GM21367 (cell line): Measurements from ENCODE around the gene ITPR1.
"Not testable (repeated sequence)": the region's sequence is repeated elsewhere in the genome, so short reads cannot be mapped to it uniquely, and the experiment has no call there.

Source experiments
- ATAC-seq: cut with Tn5 transposase; IDR thresholded peaks from one replicate; pipeline ENCODE4 v1.9.1; 2021; ENCODE audit not compliant: unreplicated experiment

Gene ITPR1

DNA sequence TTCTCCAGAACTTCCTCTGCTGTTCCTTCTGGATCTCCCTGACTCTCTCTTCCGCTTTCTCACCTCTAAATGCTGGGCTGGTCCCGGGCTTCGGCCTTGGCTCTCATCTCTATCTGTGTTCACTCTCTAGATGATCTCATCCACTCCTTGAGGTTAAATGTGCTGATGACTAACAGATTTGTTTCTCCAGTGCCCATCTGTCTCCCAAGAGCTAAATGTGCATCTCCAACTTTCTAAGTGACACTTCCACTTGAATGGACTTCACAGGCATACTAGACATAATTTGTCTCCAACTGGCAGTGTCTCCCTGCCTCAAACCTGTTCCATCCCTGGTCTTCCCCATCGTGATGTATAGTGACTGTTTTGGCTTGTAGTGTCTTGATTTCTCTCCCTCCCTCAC lies 95.3 kb downstream of the ITPR1 start:
- ATAC-seq: no peak

DNA sequence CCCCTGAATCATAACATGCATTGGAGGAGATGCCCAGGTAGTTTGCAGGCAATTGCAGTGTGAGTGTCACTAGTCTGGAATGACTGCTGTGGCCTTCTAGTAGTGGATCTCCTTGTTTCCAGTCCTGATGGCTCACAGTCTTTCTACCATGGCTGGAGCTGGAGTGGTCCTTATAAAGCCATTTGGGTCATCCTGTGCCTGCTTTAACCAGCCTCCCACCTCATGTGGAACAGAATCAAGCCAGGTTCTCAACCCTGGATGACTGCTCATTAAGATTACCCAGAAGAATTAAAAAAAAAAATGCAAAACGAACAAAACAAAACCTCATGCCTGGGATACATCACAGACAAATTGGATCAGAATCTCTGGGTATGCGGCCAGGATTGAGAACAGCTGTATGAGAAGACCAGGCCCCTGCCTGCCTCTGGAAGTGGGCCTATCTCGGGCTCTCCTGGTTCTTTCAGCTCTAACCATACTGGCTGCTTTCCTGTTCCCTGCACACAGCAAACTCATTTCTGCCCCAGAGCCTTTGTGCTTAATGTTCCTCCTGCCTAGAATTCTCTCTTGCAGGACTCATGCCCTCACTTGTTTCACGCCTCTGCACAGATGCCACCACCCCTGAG lies 96.4 kb downstream of the ITPR1 start:
- no peak for ATAC-seq

DNA sequence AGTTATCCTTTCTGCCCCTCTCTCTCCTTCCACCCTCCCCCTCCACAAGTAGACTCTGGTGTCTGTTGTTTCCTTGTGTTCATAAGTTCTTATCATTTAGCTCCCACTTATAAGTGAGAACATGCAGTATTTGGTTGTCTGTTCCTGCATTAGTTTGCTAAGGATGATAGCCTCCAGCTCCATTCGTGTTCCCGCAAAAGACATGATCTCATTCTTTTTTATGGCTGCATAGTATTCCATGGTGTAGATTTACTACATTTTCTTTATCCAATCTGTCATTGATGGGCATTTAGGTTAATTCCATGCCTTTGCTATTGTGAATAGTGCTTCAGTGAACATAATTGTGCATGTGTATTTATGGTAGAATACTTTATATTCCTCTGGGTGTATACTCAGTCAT lies 97.7 kb downstream of the ITPR1 start:
- not testable (repeated sequence) for ATAC-seq

DNA sequence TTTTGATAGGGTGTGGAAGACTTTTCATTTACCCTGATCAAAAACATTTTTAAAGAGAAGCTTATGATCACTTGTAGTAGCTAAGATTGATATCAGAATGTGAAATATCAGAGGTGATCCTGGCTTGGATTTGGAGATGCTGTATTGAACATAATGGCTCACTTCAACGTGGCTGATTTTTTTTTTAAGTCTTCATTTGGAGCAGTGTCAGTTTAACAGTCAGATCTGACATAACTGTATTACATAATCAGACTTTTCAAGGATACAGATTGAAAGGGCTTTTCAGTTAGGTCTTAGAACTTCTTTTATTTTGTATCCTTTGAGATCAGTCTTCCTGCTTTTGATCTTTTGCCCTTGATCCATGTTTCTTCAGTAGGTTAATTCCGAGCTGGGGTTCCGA lies 98.5 kb downstream of the ITPR1 start:
- ATAC-seq: no peak

DNA sequence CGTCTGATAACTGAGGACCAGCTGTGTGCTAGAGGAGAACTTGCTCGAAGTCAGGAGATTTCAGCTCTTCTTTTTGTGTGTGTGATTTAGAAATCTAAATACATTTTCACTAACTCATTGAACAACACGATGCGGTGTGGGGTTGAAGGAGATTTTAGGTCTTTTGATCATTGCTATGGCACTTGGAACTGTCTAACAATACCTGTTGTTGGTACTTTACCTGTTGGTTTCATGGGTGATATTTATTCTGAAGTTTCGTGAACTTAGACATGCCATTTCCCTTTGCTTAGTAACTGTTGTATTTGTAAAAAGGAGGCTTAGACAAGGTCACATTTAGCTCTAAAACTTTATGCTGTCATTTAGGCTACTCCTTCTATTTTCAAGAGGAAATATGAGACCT lies 99.9 kb downstream of the ITPR1 start:
- ATAC-seq: no peak

DNA sequence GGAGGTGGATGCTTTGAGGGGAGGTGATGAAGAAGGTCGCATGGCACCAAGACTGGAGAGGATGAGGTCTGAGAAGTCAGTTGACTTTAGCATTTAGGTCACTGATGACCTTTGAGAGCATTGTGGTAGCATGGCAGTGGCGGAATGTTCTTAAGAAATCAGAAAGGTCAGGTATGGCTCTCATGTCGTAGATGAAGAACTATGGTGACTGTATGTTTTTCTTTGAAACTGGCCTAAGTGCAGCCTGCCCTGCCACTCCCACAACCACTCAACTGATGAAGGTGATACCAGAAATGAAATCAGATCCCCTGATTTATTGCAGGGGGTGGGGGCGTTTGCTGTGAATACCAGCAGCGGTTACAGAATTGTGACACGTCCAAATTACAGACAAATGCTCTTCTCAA lies 102.6 kb downstream of the ITPR1 start:
- ATAC-seq: no peak

DNA sequence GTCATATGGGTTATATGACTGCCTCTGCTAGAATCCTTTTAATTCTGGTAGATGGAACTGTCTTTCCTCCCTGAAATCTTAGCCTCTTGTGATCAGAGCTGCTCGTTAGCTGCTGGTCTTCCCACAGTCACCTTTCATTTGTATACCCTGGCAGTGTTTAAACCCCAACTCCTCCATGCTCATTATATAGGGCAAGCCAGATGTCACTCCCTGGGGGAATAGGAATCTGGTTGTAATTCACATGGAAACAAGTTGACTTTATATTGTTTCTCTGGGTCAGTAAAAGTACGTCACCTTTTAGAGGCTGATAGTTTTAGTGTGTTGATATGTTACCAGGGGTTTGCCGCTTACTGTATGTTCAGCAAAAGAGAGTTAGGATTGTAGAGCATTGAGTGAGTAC lies 103.5 kb downstream of the ITPR1 start:
- ATAC-seq: no peak

DNA sequence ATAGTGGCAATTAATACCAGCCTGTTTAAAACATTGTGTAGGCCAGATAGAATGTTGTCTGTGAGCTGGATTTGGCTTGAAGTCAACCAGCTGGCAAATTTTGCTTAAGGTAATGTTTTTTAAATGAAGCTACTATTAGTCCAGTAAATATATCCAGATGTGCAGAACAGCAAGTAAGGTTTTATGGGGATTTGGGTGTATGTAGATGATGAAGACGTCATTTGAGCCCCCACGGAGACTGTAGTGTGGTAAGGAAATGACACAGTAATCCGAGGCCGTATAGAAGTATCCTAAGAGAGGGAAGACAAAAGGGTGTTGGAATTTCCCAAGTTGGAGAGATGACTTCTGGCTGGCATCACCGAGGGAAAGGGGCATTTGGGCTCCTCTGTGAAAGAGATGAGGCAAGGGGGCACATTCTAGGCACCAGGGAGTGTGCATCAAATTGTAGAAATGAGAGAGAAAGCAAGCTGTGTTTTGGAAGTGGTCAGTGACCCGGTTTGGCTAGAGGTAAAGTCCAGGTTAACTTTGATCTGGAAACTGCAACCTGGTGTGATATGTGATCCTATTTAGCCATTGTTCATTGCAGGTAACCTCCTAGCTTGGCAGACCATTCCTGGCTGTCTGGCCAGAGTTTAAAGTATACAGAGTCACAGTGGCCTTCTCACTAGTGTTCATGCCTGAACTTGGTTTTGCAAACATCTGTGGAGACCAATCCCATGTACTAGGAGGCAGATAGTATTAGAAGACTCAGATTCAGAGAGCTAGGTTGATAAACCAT lies 104.2 kb downstream of the ITPR1 start:
- ATAC-seq: no peak

DNA sequence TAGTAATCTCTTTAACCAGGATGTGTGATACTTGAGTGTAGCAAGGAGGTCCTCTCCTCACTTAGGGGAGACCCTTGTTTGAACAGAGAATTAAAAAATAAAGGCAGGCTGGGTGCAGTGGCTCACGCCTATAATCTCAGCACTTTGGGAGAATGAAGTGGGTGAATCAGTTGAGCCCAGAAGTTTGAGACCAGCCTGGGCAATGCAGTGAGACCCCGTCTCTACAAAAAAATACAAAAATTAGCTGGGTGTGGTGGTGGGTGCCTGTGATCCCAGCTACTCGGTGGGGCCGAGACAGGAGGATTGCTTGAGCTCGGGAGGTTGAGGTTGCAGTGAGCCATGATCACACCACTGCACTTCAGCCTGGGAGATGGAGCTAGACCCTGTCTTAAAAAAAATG lies 105.1 kb downstream of the ITPR1 start:
- not testable (repeated sequence) for ATAC-seq

DNA sequence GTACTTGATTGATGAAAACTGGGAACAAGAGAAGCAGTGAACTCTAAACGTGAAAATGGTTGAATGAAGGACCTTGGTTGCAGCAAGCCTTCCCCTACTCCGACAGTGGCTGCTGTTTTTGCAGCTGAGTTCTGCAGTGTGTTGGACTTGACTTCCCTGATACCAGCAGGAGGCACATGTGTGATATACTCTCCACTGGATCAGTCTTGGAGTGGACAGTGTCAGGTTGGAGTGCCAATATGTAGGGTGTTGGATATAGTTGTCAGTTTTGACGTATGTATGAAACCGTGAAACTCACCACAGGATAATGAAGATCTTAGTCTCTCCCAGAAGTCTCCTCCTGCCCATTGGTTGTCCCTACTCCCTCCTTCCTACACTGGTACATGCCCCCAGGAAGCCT lies 106.5 kb downstream of the ITPR1 start:
- ATAC-seq: no peak

DNA sequence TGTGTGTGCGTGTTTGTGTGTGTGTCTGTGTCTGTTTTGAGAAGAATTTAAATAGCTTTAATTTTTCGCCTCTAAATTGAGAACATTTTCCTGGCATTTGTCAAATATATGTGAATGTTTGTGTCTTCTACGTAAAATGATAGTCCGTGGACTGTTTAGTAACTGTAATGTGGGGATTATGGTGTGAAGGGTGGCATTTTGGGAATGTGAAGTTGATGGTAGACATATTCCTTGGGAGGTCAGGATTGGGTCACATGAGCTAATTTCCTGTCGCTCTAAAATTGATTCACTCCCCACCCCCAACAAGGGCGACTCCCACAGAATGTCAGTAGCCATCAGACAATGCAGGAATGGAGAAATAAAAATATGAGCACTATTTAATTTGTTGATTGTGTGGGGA lies 107.3 kb downstream of the ITPR1 start:
- no peak for ATAC-seq

DNA sequence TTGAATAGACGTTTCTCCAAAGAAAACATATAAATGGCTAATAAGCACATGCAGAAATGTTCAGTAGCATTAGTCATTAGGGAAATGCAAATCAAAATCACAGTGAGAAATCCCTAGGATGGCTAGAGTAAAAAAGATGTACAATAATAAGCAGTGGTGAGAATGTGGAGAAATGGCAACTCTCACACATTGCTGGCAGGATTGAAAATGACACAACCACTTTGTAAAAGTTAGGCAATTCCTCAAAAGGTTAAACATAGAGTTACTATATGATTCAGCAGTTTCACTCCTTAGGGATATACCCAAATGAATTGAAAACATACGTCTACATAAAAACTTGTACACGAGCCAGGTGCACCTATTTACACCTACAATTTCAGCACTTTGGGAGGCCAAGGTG lies 108.7 kb downstream of the ITPR1 start:
- no peak for ATAC-seq

DNA sequence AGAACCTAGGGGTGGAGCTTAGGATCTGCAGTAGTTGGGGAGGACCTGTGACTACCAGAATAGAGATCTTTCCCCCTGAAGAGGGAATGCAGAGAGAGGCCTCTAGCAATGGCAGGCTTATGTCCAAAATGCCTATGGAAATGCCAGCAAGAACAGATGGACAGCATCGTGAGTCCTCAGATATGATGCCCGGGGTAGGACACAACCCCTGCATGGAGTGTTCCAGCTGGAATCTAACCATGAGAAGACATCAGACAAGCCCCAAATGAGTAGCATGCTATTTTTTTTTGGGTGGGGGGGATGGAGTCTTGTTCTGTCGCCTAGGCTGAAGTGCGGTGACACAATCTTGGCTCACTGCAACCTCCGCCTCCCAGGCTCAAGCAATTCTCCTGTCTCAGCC lies 111.5 kb downstream of the ITPR1 start:
- no peak for ATAC-seq

DNA sequence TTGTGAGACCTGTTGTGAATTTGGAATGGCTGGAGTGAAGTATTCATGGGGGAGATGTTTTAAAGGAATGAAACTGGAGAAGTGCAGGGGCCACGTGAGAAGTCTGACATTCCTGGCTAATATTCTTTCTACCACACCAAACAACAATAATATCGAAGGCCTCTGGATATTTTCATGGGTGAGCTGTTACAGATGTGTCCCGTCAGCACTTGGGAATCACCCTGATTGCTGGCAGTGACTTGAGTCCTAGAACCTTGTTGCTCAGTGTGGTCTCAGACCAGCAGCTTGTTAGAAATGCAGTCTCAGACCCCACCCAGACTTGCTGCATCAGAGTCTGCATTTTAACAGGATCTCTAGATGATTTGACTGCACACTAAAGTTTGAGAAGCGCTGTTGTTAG lies 113.8 kb downstream of the ITPR1 start:
- no peak for ATAC-seq

DNA sequence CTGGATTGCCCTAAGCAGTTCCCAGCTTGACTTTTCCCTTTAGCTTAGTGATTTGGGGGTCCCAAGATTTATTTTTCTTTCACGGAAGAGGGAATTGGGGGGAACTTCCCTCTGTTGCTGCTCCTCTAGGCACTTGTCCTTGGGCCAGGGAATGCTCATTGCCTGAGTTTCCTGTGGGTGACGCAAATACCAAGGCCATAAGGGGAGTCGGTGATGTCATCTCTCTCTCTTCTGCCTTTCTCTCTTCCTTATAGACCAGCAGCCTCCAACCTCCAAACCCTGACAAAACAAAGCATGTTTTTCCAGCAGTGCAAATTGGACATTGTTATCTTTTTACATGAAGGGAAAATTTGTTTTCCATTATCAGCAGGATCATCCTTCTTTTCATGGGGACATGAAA lies 120.2 kb downstream of the ITPR1 start:
- no peak for ATAC-seq

DNA sequence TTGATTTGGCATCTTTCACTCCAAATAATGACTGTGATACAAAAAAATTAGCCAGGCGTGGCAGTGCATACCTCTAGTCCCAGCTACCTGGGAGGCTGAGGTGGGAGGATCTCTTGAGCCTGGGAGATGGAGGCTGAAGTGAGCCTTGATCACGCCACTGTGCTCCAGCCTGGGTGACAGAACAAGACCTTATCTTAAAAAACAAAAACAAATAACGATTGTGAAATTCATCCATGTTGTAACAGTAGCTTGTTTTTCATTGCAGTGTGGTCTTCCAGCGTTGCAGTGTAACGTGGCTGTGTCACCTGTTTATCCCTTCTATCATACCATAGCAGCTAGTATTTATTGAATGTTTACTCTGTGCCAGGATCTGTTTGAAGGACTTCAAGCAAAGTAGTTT lies 120.9 kb downstream of the ITPR1 start:
- no peak for ATAC-seq

DNA sequence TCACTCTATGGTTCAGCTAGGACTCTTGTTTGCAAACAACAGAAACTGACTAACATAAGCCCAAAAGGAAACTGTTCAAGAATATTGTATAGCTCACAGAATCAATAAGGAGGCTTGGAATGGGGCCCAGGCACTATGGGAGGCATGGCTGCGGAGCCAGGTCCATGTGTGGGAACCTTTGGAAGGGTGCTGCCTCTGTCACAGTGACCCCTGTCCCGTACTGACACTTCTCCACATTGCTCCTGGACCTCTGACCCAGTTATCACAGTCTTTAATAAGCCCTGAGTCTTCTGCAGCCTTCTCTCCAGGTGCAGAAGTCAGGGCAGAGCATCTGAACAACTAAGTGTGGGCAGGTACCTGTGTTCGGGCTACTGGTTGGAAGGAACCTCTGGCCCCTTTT lies 121.8 kb downstream of the ITPR1 start:
- ATAC-seq: no peak

DNA sequence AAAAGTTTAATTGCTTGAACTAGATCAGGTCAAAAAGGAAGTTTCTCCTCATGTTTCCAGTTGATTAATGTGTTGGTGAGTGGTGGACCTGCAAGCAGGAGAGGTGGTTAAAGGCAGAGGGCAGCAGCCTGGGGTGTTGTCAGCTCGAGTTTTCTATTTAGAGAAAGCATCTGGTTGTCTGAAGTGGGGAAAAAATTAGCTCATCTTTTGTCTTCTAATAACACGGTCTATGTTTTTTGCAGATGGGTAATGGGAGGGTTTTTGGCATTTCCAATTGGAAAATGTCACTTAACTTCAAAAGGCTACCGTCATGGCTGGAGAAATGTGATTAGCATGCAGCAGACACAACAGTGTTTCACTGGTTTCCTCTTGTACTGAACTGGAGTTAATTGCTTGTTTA lies 122.6 kb downstream of the ITPR1 start:
- ATAC-seq: no peak

DNA sequence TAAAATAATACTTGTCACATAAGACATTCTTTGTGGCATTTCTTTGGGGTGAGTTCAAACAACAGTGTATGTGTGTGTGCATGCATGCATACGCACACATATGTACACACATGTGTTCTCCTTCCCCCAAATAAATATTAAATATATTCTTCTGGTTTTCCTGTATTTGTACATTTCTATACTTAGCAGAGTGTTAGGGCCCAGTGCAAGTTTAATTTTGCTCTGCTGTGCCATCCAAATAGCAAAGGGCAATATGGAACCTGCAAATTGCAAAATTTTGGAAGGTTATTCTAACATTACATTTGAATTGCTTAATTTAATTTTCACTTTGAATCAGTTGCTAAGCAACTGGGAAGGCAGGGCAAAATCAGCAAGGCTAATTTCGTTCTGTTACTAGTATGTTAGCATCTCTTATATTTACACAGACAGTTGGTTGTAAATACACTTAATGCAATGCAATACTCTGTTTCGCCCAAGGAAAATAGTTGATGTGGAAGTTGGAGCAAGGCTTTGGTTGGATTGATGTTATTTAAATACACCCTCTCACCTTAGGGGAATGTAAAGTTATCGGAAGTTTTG lies 130.4 kb downstream of the ITPR1 start:
- ATAC-seq: no peak

DNA sequence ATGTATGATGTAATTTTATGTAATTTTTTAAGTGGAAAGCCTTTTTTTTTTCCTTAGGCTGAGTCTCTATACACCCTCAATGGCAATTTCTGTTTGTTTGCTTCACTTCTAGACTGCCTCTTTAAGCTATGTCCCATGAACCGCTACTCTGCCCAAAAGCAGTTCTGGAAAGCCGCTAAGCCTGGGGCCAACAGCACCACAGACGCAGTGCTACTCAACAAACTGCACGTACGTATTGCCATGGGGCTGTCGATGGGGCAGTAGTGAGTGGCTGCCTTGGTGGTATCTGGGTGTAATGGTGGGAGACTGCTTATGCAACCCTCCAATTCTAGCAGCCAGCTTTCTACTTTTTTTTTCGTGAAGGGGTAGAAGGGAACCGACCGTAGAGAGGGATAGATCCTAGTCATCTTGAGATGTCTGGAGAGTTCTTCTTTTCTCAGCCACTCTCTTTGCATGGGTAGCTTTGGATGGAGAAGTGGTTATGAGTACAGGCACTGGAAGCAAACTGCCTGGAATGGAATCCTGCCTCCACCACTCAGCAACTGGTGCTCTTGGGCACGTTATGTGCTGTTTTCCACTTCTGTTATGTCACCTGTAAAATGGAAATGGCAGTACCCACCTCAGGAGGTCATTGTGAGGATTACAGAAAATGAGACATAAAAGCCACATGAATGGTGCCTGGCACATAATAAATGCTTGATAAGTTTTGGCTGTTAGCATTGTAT lies 134.7 kb downstream of the ITPR1 start:
- no peak for ATAC-seq

DNA sequence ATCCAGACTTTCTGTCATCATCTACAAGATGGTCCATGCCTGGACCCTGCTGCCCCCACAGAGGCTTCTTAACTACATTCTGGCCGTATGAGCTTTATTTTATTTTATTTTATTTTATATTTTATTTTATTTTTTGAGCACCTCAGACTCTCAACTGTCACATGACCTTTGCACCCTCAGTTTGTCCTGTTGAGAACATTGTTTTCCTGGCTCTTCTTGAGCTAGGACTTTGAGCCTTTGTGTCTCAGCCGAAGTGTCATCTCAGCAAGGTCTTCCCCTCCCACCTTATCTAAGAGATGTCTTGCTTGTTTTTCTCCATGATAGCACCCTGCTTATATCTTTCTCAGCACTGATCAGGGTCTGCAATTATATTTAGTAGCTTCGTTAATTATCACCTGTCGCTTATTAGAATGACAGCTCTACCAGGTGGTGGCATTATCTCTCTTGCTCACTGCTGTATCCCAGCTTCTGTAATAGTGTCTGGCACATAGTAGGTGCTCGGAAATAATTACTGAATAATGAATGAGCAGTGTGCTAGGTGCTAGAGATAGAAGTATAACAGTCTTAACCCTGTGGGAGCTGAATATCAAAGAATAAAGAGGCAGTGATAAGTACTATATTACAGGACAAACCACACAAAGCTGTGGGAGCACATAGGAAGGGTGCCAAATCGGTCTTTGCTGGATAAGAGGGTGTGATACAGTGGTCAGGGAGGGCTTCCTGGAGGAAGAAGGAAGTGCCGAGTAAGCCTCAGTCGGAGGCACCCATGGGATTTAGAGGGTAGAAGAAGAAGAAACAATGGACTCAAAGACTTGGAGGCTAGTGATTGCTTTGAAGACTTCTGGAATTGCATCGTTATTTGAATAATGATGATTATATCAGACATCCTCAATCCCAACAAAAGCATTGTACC lies 136.2 kb downstream of the ITPR1 start:
- ATAC-seq: no peak
